K562 (cell line): ENCODE measurements around the gene MDK. TPM values are rescaled to one million over a fixed set of nuclear protein-coding genes. Genes with fewer than 3 reads are reported as not detected.
A peak's percentile ranks its signal among the peaks of the same experiment; 100 is the strongest.

Experiments
- ATF7 ChIP-seq: fragments of 450-650 bp; IDR thresholded peaks from 2 replicates; pipeline ENCODE4 v1.7.1; 2014; ENCODE audit warnings: mild to moderate bottlenecking, moderate library complexity
- CBX2 ChIP-seq: fragments of 200-600 bp; sonication (generic); IDR thresholded peaks from one replicate; pipeline ENCODE4 v1.6.1; 2012; ENCODE audit warnings: mild to moderate bottlenecking, low read length, inconsistent platforms; ENCODE audit not compliant: insufficient read depth, poor library complexity, severe bottlenecking
- CREB1 ChIP-seq, 2 experiments: sonication (generic) in 1 of 2; formaldehyde crosslinking in 1 of 2; IDR thresholded peaks; 2 replicates each; pipeline versions ENCODE4 v1.6.1 to v1.8.0; 2012 to 2022; ENCODE audit warnings: inconsistent platforms in 1 of 2, mild to moderate bottlenecking in 1 of 2, missing genetic modification reagents in 1 of 2, moderate library complexity in 1 of 2
- CTCFL ChIP-seq: IDR thresholded peaks from 2 replicates; pipeline ENCODE4 v1.6.1; 2011; ENCODE audit warnings: borderline replicate concordance, low read depth, mild to moderate bottlenecking, moderate library complexity, low read length; ENCODE audit not compliant: insufficient read depth, poor library complexity, severe bottlenecking
- E2F6 ChIP-seq, 2 experiments: IDR thresholded peaks; 2 replicates each; pipeline ENCODE4 v1.6.1; 2011; ENCODE audit warnings: borderline replicate concordance in 1 of 2, control low read depth in 1 of 2, low read depth in 1 of 2, low read length in 1 of 2, mild to moderate bottlenecking in 1 of 2, mixed read lengths in 1 of 2, moderate library complexity in 1 of 2; ENCODE audit not compliant: insufficient read depth in 1 of 2, insufficient read length in 1 of 2, poor library complexity in 1 of 2, severe bottlenecking in 1 of 2; ENCODE audit errors: extremely low read depth in 1 of 2
- GATAD2B ChIP-seq: fragments of 450-650 bp; IDR thresholded peaks from 2 replicates; pipeline ENCODE4 v1.6.1; 2017; ENCODE audit warnings: mild to moderate bottlenecking, borderline replicate concordance
- HDAC3 ChIP-seq: fragments of 450-650 bp; IDR thresholded peaks from 2 replicates; pipeline ENCODE4 v1.6.1; 2018; ENCODE audit warnings: borderline replicate concordance, mild to moderate bottlenecking, moderate library complexity; ENCODE audit not compliant: partially characterized antibody
- HDAC8 ChIP-seq: fragments of 450-650 bp; IDR thresholded peaks from 2 replicates; pipeline ENCODE4 v1.6.1; 2016; ENCODE audit warnings: mild to moderate bottlenecking, missing genetic modification characterization, moderate library complexity, missing compliant biosample characterization
- KLF13 ChIP-seq: fragments of 450-650 bp; IDR thresholded peaks from 2 replicates; pipeline ENCODE4 v1.6.1; 2016; ENCODE audit warnings: missing genetic modification characterization, low read depth, mild to moderate bottlenecking, missing compliant biosample characterization, moderate library complexity, borderline replicate concordance
- SIN3A ChIP-seq, 2 experiments: fragments of 150-350 bp in 1 of 2; IDR thresholded peaks; 2 replicates each; pipeline ENCODE4 v1.6.1; 2011 to 2016; ENCODE audit warnings: borderline replicate concordance in 2 of 2, low read depth in 2 of 2, low read length in 2 of 2, mild to moderate bottlenecking in 2 of 2, moderate library complexity in 2 of 2; ENCODE audit not compliant: control insufficient read depth in 1 of 2
- SLC30A9 ChIP-seq: fragments of 250-450 bp; sonication (Bioruptor Pico); IDR thresholded peaks from 2 replicates; pipeline ENCODE4 v1.8.0; 2022; ENCODE audit warnings: mild to moderate bottlenecking, moderate library complexity
- THRAP3 ChIP-seq: fragments of 450-650 bp; IDR thresholded peaks from 2 replicates; pipeline ENCODE4 v1.6.1; 2016; ENCODE audit warnings: mild to moderate bottlenecking, inconsistent platforms, borderline replicate concordance
- YY1 ChIP-seq, 3 experiments: IDR thresholded peaks; 2 replicates each; pipeline ENCODE4 v1.6.1; 2011; ENCODE audit warnings: low read length in 2 of 3, mild to moderate bottlenecking in 2 of 3, moderate library complexity in 2 of 3, borderline replicate concordance in 1 of 3, control low read depth in 1 of 3, low read depth in 1 of 3; ENCODE audit not compliant: insufficient read depth in 3 of 3, insufficient replicate concordance in 2 of 3, control insufficient read depth in 1 of 3, insufficient read length in 1 of 3; ENCODE audit errors: extremely low read depth in 1 of 3
- ZBTB12 ChIP-seq: fragments of 250-450 bp; sonication (Bioruptor Pico); IDR thresholded peaks from 2 replicates; pipeline ENCODE4 v1.4.0; 2020
- ZNF583 ChIP-seq: fragments of 250-450 bp; sonication (Bioruptor Pico); IDR thresholded peaks from 2 replicates; pipeline ENCODE4 v1.4.0; 2020
- ZNF740 ChIP-seq, 3 experiments: fragments of 200-800 bp in 1 of 3; sonication (Bioruptor generic) in 1 of 3; sonication (generic) in 1 of 3; formaldehyde crosslinking in 1 of 3; IDR thresholded peaks; 2 replicates each; pipeline versions ENCODE4 v1.6.1 to v1.8.0; 2016 to 2022; ENCODE audit warnings: mild to moderate bottlenecking in 2 of 3, missing compliant biosample characterization in 2 of 3, missing genetic modification characterization in 2 of 3, missing genetic modification reagents in 1 of 3
- polyA plus RNA-seq, 8 experiments: library from polyadenylated mRNA; depleted of rRNA in 4 of 8; stranded (reverse) in 5 of 8; unstranded in 3 of 8; fragments of >200 nt; fragmentation: Nextera tagmentation in 2 of 8; fragmentation: Illumina TruSeq in 1 of 8; extraction: Ambion mirVana in 2 of 8; extraction: Trizol in 1 of 8; gene quantifications; 2 replicates each; pipeline versions ENCODE4 v1.2.1 to v1.2.3, GENCODE V29; 2011 to 2014; ENCODE audit warnings: inconsistent platforms in 1 of 8, missing spikeins in 1 of 8
- total RNA-seq, 7 experiments: library from RNA; depleted of rRNA in 6 of 7; stranded (reverse); fragments of >200 nt in 6 of 7; fragmentation: Illumina TruSeq in 2 of 7; extraction: Trizol in 2 of 7; gene quantifications; 2 replicates each; pipeline versions ENCODE4 v1.2.1 to v1.2.3, GENCODE V29; 2011 to 2021; ENCODE audit warnings: low replicate concordance in 1 of 7

The MDK gene
- total and polyA plus RNA-seq, 9 of the 15 experiments (the other 6 are each of a cell fraction or from before 2014, with no cell fraction given): 20.7 to 700 (median 350) TPM

- TF ChIP-seq ATF7 (peak; percentile 67), SIN3A (IDR thresholded peaks at IDR 0.05; ENCODE audit: borderline replicate concordance in 2 of 2, control insufficient read depth in 1 of 2, low read depth in 2 of 2, low read length in 2 of 2) (0 out of 4 replicates have a peak, but pooled peaks of 1 of the 2 experiments have one; percentile 11), ZNF583 (CRISPR knock-in tag) (no peak), KLF13 (tag) (0 out of 2 replicates have a peak, but pooled peaks have one; percentile 28), HDAC3 (no peak), CTCFL (peak; percentile 99), SLC30A9 (CRISPR knock-in tag) (no peak), ZNF740 (CRISPR knock-in tag; IDR thresholded peaks at IDR 0.05) (peak; percentile 78; the same call in 1 of the 2 replicates), ZNF740 (tag; IDR thresholded peaks at IDR 0.05) (peak in 1 of 2 experiments; percentile 78; a peak in 2 of 4 replicates), THRAP3 (no peak), GATAD2B (peak; percentile 67; the same call in 1 of the 2 replicates), YY1 (IDR thresholded peaks at IDR 0.05; ENCODE audit: borderline replicate concordance in 1 of 3, control insufficient read depth in 1 of 3, extremely low read depth in 1 of 3, insufficient read depth in 3 of 3, insufficient read length in 1 of 3, insufficient replicate concordance in 2 of 3, low read depth in 1 of 3, low read length in 2 of 3) (peak in 1 of 3 experiments; percentile 6), ZBTB12 (CRISPR knock-in tag) (peak; percentile 67), CBX2 (no peak), CREB1 (IDR thresholded peaks at IDR 0.05) (peak; percentile 55; the same call in 1 of the 2 replicates), CREB1 (CRISPR knock-in tag; IDR thresholded peaks at IDR 0.05) (no peak; the same call in none of the 2 replicates), E2F6 (IDR thresholded peaks at IDR 0.05; ENCODE audit: borderline replicate concordance in 1 of 2, extremely low read depth in 1 of 2, insufficient read depth in 1 of 2, insufficient read length in 1 of 2, low read depth in 1 of 2, low read length in 1 of 2, poor library complexity in 1 of 2, severe bottlenecking in 1 of 2) (peak; percentile 38 to 83), HDAC8 (no peak)
- TF ChIP-seq, all 486 proteins: peak for 44
Observed at GRCh38 chr11:46391578-46392420, 10.3 kb downstream of the MDK start, which contains the start of gene CHRM4 (continued).
